Neural progenitor cell (in vitro differentiated cells): ENCODE measurements around the gene FKBP14. TPM values are rescaled to one million over a fixed set of nuclear protein-coding genes. Genes with fewer than 3 reads are reported as not detected.

ENCODE experiments used
- DNase-seq: peaks from one replicate; pipeline ENCODE4 v3.0.0-alpha.2; 2016; ENCODE audit warnings: low spot score
- H2AFZ ChIP-seq: fragments of 200-600 bp; sonication (generic); replicated peaks from 2 replicates; pipeline ENCODE4 v1.6.1; 2016; ENCODE audit warnings: antibody characterized with exemption
- H3F3A ChIP-seq: fragments of 200-600 bp; sonication (generic); 2 replicates; pipeline ENCODE4 v1.6.1; 2016; ENCODE audit warnings: antibody characterized with exemption, low read depth
- H3K27ac ChIP-seq: fragments of 200-600 bp; sonication (generic); 2 replicates; pipeline ENCODE4 v1.5.1; 2016; ENCODE audit warnings: mild to moderate bottlenecking
- H3K27me3 ChIP-seq: fragments of 200-600 bp; sonication (generic); 2 replicates; pipeline ENCODE4 v1.6.1; 2016; ENCODE audit warnings: mild to moderate bottlenecking, moderate library complexity
- H3K36me3 ChIP-seq: fragments of 200-600 bp; sonication (generic); 2 replicates; pipeline ENCODE4 v1.5.1; 2016
- H3K4me1 ChIP-seq: fragments of 200-600 bp; sonication (generic); 2 replicates; pipeline ENCODE4 v1.6.1; 2016; ENCODE audit warnings: mixed run types
- H3K4me2 ChIP-seq: fragments of 200-600 bp; sonication (generic); 2 replicates; pipeline ENCODE4 v1.6.1; 2016
- H3K4me3 ChIP-seq: fragments of 200-600 bp; sonication (generic); 2 replicates; pipeline ENCODE4 v1.5.1; 2016
- H3K79me2 ChIP-seq: fragments of 200-600 bp; sonication (generic); 2 replicates; pipeline ENCODE4 v1.6.1; 2016; ENCODE audit warnings: low read depth
- H3K9ac ChIP-seq: fragments of 200-600 bp; sonication (generic); 2 replicates; pipeline ENCODE4 v1.6.1; 2016
- H3K9me3 ChIP-seq: fragments of 200-600 bp; sonication (generic); 2 replicates; pipeline ENCODE4 v1.5.1; 2016; ENCODE audit warnings: low read depth
- H4K20me1 ChIP-seq: fragments of 200-600 bp; sonication (generic); 2 replicates; pipeline ENCODE4 v1.6.1; 2016; ENCODE audit warnings: low read depth
- H3K27ac Mint-ChIP-seq: 3 replicates; pipeline ENCODE4 v1.8.0; 2021; ENCODE audit warnings: mixed read lengths
- H3K27me3 Mint-ChIP-seq: 2 replicates; pipeline ENCODE4 v1.8.0; 2022; ENCODE audit warnings: low read depth, mild to moderate bottlenecking, inconsistent platforms, moderate library complexity, mixed read lengths; ENCODE audit not compliant: insufficient read depth
- H3K36me3 Mint-ChIP-seq: 3 replicates; pipeline ENCODE4 v1.8.0; 2021; ENCODE audit warnings: mixed read lengths
- H3K4me1 Mint-ChIP-seq: 3 replicates; pipeline ENCODE4 v1.8.0; 2021; ENCODE audit warnings: mixed read lengths
- H3K4me3 Mint-ChIP-seq: 3 replicates; pipeline ENCODE4 v1.8.0; 2021; ENCODE audit warnings: mild to moderate bottlenecking, moderate library complexity, mixed read lengths
- H3K9me3 Mint-ChIP-seq: 3 replicates; pipeline ENCODE4 v1.8.0; 2020; ENCODE audit warnings: mixed read lengths
- CTCF ChIP-seq: fragments of 200-600 bp; sonication (generic); IDR thresholded peaks from 2 replicates; pipeline ENCODE4 v1.5.1; 2017; ENCODE audit warnings: antibody characterized with exemption, mild to moderate bottlenecking
- EZH2 ChIP-seq: fragments of 200-600 bp; sonication (generic); IDR thresholded peaks from 2 replicates; pipeline ENCODE4 v1.6.1; 2017; ENCODE audit warnings: antibody characterized with exemption, mild to moderate bottlenecking, moderate library complexity
- EZH2phosphoT487 ChIP-seq: fragments of 200-600 bp; sonication (generic); IDR thresholded peaks from 2 replicates; pipeline ENCODE4 v1.6.1; 2017; ENCODE audit warnings: antibody characterized with exemption
- total RNA-seq: library from RNA; depleted of rRNA; stranded (reverse); fragments of >200 nt; gene quantifications from 2 replicates; pipeline ENCODE4 v1.2.3, GENCODE V29; 2015; ENCODE audit warnings: low replicate concordance

The FKBP14 gene
- total RNA-seq, 1 donor from 2014 or later: 4.5 TPM

- Histone ChIP-seq H3K9me3 (no peaks in the 10 kb centered on the region), H3K79me2 (peaks cover 41% of the 10 kb centered on the region), H3K4me3 (peak overlapping the region; percentile 72), H3K4me1 (peaks cover 34% of the 10 kb centered on the region), H2AFZ (peak overlapping the region; percentile 61), H3F3A (peaks cover 14% of the 10 kb centered on the region), H3K4me2 (peak overlapping the region; percentile 94), H3K9ac (no peak overlapping the region), H3K36me3 (no peaks in the 10 kb centered on the region), H4K20me1 (peaks cover 37% of the 10 kb centered on the region), H3K27me3 (no peaks in the 10 kb centered on the region), H3K27ac (no peak overlapping the region)
- H3K9me3 Mint-ChIP-seq: no peaks in the 10 kb centered on the region
- peaks cover 28% of the 10 kb centered on the region for H3K4me1 Mint-ChIP-seq
- H3K36me3 Mint-ChIP-seq: peaks cover 9% of the 10 kb centered on the region
- H3K27me3 Mint-ChIP-seq: no peaks in the 10 kb centered on the region
- TF ChIP-seq CTCF: no peak
- TF ChIP-seq EZH2: no peak
- no peak for TF ChIP-seq EZH2phosphoT487
- DNase-seq: no peak
- H3K27ac Mint-ChIP-seq: no peak overlapping the region
- peak overlapping the region; percentile 93 for H3K4me3 Mint-ChIP-seq
Observed at GRCh38 chr7:30027740-30028215, 1.3 kb upstream of the FKBP14 start.

- TF ChIP-seq EZH2phosphoT487: no peak
- no peak for TF ChIP-seq CTCF
- TF ChIP-seq EZH2: no peak
- Mint-ChIP-seq H3K4me1 (peaks cover 28% of the 10 kb centered on the region), H3K27me3 (no peaks in the 10 kb centered on the region), H3K36me3 (peaks cover 10% of the 10 kb centered on the region), H3K9me3 (no peaks in the 10 kb centered on the region), H3K27ac (no peak overlapping the region), H3K4me3 (peak overlapping the region; percentile 93)
- Histone ChIP-seq H3K4me2 (peak overlapping the region; percentile 94), H3K27me3 (no peaks in the 10 kb centered on the region), H4K20me1 (peaks cover 30% of the 10 kb centered on the region), H3K36me3 (no peaks in the 10 kb centered on the region), H3K9ac (no peak overlapping the region), H2AFZ (peak overlapping the region; percentile 61), H3K9me3 (no peaks in the 10 kb centered on the region), H3K27ac (no peak overlapping the region), H3K79me2 (peaks cover 34% of the 10 kb centered on the region), H3K4me3 (peak overlapping the region; percentile 72), H3K4me1 (peaks cover 34% of the 10 kb centered on the region), H3F3A (peaks cover 14% of the 10 kb centered on the region)
- no peak for DNase-seq
Observed at GRCh38 chr7:30027065-30027456, 559 bp upstream of the FKBP14 start.

- Histone ChIP-seq H3F3A (peaks cover 11% of the 10 kb centered on the region), H3K36me3 (no peaks in the 10 kb centered on the region), H3K9me3 (no peaks in the 10 kb centered on the region), H4K20me1 (no peaks in the 10 kb centered on the region), H3K4me3 (no peak overlapping the region), H3K4me2 (no peak overlapping the region), H3K4me1 (peaks cover 15% of the 10 kb centered on the region), H2AFZ (no peak overlapping the region), H3K27ac (no peak overlapping the region), H3K27me3 (no peaks in the 10 kb centered on the region), H3K79me2 (no peaks in the 10 kb centered on the region), H3K9ac (no peak overlapping the region)
- Mint-ChIP-seq H3K4me3 (peak overlapping the region; percentile 71), H3K27ac (no peak overlapping the region), H3K4me1 (peaks cover 28% of the 10 kb centered on the region), H3K36me3 (peaks cover 10% of the 10 kb centered on the region), H3K9me3 (no peaks in the 10 kb centered on the region), H3K27me3 (no peaks in the 10 kb centered on the region)
- DNase-seq: no peak
- TF ChIP-seq CTCF (no peak), EZH2 (no peak), EZH2phosphoT487 (no peak)
Observed at GRCh38 chr7:30023524-30023923, 3.0 kb downstream of the FKBP14 start.
